GM18507 (cell line): ENCODE data around the gene USP51.
A peak's percentile ranks its signal among the peaks of the same experiment; 100 is the strongest.
"Not testable (repeated sequence)": the region's sequence is repeated elsewhere in the genome, so short reads cannot be mapped to it uniquely, and the experiment has no call there.

Experiments
- DNase-seq: peaks from one replicate; pipeline ENCODE4 v3.0.0; 2011; ENCODE audit warnings: low read depth; ENCODE audit not compliant: insufficient read length; ENCODE audit errors: extremely low spot score
- FAIRE-seq: peaks from 2 replicates; lab custom pipeline; 2011; peaks lifted over from hg19 to GRCh38; lab: Jason Lieb, UNC

Gene USP51

DNA sequence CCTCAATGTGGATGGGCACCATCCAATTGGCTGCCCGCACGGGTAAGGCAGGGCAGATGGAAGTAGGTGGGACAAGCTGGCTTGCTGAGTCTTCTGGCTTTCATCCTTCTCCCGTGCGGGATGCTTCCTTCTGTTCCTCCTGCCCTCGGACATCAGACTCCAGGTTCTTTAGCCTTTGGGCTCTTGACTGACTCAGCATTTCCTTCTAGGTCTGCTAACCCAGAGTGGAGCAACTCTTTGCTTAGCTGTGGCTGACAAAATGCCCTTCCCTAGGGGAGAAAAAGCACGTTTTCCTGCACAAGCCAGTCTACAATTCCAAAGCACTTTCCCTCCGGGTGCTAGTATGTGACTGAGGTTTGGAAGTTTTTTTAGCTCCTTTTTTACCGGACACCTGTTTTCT, 9.7 kb downstream of the USP51 start:
- not testable (repeated sequence) for DNase-seq, FAIRE-seq

DNA sequence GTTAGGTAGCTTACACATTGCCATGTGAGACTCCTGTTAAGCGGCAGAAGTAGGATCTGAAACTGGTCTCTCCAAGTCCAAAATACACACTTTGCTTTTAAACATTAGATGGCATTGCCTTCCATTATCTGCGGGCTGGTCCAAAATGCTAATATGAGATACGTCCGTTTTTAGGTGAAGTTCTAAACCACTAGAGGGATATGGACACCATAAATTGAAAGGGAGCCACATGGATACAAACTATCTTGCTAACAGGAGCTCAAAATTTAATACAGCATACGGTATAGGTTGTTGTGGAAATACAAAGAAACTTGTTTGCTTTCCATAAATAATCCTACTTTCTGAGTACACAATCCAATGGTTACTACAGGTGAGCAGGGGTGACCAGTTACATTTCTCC, 23.9 kb downstream of the USP51 start:
- peak; percentile 38 for FAIRE-seq
- not testable (repeated sequence) for DNase-seq

DNA sequence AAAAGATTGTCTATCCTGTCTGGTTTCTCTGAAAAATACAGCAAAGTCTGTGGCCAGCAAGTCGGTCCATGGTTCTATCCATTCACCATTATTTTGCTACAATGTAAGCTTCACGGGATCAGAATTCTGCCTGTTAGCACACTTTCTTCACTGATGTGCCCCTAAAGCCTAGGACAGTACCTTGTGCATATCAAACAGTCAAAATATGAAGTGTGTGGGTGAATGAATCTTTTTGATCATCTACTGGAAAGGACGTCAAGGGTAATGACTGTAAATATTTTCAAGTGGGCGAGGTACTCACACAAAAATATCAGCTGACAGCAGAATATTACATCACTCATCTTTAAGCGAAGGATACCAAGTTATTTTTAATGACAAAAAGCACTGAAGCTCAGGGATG, 24.5 kb downstream of the USP51 start:
- not testable (repeated sequence) for FAIRE-seq, DNase-seq

DNA sequence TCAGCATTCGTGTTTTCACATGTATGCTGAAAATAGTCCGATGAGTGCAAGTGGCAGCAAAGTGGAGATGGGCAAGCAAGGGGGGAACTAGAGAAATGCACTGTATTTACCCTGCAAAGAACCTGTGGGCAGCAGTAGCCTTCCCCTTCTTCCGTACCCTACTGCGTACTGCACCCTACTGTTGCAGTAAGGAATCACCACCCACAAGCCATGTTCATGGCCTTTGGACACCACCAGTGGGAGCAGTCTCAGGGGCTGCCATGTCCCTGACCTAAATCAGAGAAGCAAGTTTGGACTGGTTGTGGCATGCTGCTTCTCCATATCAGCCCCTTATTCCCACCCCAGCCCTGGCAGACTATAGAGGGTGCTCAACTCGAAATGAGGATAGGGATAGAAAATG, 25.6 kb downstream of the USP51 start:
- FAIRE-seq, DNase-seq: not testable (repeated sequence)

DNA sequence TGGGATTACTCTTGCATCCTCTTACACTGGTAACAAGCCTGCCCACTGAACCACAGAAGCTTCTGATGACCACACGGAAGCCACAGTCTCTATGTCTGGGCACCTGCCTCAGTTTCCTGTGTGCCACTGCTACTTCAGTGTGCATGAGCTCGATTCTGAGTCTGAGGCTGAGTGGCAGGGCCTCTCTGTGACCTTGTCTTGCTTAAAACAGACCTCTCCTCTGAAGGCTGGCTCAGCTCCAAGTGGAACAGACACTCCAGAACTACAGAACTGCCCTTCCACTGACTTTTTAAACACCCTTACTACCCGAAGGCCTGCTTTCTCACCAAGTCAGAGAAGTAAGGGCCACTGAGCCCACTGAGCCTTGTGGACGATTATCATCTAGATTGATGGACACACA, 29.7 kb downstream of the USP51 start:
- not testable (repeated sequence) for DNase-seq, FAIRE-seq

DNA sequence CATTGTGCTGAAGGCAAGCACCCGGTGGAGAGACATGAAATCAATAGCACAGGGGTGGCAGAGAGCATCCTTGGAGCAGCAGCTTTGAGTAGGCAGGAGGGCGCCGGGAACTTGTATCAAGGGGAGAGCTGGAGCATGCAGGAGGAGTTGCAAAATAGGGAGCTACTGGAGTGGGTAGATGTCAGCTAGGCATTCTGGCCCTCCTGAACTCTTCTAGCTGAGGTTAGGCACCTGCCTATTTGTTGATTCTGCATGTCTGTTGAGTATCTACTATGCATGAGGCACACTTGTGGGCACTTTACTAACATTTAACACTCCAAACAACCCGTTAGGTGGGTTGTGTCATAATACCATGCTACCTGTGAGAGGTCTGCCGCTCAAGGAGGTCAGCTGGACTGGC, 30.2 kb downstream of the USP51 start:
- FAIRE-seq, DNase-seq: not testable (repeated sequence)

DNA sequence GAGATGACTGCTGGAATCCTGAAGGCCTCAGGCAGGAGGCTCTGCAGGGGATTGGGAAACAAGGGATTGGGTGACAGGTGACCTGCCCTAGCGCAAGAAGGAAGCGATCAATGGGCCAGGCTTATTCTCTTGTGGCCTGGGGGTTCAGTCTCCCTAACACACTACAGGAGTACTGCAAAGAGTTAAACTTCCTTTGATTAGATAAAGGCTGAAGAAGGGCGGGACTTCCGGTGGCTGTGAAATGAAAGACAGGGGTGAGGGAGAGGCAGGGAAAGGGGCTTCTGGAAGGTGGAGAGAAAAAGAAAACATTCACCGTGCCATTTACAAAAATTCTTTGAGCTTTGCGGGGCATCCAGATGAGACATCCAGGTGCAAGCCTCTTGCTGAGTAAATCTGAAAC, 33.9 kb downstream of the USP51 start:
- DNase-seq: not testable (repeated sequence)
- peak; percentile 58 for FAIRE-seq

DNA sequence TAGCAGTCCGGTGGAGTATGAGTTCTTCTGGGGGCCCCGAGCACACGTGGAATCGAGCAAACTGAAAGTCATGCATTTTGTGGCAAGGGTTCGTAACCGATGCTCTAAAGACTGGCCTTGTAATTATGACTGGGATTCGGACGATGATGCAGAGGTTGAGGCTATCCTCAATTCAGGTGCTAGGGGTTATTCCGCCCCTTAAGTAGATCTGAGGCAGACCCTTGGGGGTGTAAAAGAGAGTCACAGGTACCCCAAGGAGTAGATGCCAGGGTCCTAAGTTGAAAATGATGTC, 36.9 kb downstream of the USP51 start:
- DNase-seq: no peak
- FAIRE-seq: no peak

DNA sequence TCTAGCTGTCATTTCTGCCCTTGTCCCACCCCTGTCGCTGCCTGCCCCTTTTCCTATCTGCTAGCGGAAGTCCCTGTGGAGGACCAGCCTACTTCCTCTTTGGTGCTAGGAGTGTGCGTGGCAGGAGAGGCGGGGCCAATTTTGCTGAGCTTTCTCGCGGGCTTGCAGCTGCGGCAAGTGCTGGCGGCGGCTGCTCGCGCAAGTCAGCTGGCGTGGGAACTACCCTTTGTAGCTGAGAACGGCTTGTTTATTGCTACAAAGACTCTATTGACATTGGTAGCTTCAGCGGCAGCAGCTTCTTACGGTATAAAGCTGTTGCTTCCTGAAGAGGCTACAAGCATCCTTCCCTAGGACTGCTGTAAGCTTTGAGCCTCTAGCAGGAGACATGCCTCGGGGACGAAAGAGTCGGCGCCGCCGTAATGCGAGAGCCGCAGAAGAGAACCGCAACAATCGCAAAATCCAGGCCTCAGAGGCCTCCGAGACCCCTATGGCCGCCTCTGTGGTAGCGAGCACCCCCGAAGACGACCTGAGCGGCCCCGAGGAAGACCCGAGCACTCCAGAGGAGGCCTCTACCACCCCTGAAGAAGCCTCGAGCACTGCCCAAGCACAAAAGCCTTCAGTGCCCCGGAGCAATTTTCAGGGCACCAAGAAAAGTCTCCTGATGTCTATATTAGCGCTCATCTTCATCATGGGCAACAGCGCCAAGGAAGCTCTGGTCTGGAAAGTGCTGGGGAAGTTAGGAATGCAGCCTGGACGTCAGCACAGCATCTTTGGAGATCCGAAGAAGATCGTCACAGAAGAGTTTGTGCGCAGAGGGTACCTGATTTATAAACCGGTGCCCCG, 37.4 kb downstream of the USP51 start, which contains the start of gene MAGEH1:
Gene MAGEH1, plus strand, starts transcription at position 138 of the 843 bp plus-strand sequence. Its CDS starts 248 bp downstream, at position 386.
- peak; percentile 42 for DNase-seq
- FAIRE-seq: peak; percentile 95

DNA sequence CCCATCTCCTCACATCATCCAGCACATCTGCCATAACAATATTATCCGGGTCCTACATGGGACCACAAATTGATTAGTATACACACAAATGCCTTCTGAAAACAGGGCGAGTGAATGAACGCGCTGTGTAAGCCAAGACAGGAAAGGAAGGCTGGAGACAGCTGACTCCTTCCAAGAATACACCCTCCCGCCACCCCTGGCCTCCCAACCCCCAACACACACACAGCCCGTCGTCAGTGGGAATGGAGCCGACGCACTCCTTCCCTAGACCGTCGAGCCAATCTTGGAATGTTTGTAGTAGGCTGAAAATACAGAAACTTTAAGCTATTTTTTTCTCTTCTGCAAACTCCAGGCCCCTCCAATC, 38.0 kb downstream of the USP51 start:
- DNase-seq (no peak), FAIRE-seq (no peak)

DNA sequence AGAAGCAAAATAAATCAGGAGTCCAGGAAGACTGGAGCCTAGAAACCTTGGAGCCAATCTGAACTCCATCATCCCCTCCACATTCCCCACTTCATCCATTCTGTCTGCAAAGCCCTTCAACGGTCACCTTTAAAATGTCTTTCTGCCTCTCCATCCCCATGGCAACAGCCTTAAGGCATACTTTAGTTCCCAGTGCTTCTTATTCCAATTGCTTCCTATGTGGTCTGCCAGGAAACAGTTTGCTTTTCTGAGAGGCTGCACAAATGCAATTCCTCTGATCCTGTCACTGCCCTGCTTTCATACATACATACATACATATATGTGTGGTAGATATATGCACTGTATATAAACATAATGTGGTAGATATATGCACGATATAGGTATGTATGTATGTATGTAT, 38.5 kb downstream of the USP51 start:
- DNase-seq (no peak), FAIRE-seq (no peak)

DNA sequence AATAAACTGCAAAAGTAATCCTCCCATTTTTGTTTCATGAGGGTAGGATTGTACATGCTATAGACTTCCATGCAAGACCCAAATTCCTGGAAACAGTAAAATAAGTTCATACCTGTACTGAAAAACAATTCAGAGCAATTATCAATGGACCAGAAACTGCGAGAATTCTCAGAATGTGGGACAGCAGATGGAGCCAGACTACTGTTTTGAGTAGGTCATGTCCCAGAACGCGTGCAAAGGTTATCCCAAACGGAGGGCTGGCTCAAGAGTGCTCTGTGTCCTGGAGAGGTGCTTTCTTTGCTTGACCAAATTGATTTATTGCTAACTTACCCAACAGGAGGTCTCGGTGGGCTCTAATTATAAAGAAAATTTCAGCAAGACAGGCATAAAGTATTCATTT, 39.4 kb downstream of the USP51 start:
- FAIRE-seq: no peak
- no peak for DNase-seq

DNA sequence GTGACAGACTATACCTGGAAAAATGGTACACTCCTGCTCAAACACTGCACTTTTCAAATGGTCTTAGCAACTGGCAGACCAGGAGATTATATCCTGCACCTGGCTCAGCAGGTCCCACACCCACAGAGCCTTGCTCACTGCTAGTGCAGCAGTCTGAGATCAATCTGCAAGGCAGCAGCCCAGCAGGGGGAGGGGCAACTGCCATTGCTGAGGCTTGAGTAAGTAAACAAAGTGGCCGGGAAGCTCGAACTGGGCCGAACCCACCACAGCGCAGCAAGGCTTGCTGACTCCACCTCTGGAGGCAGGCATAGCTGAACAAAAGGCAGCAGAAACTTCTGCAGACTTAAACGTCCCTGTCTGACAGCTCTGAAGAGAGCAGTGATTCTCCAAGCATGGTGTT, 46.2 kb downstream of the USP51 start:
- FAIRE-seq, DNase-seq: not testable (repeated sequence)
